Mucosa of rectum (tissue), 2 donors: ENCODE results near the gene PDIK1L.
A peak's percentile ranks its signal among the peaks of the same experiment; 100 is the strongest.
"Not testable (repeated sequence)": the region's sequence is repeated elsewhere in the genome, so short reads cannot be mapped to it uniquely, and the experiment has no call there.

Experiments used
- H3K27ac ChIP-seq, 2 donors: one replicate each; pipeline ENCODE4 v1.7.0; 2013; ENCODE audit warnings: inconsistent platforms in 2 of 2, low read depth in 2 of 2, low read length in 2 of 2
- H3K27me3 ChIP-seq, 2 donors: one replicate each; pipeline ENCODE4 v1.7.0; 2013; ENCODE audit warnings: low read length in 2 of 2; ENCODE audit not compliant: control insufficient read depth in 2 of 2, insufficient read depth in 2 of 2
- H3K36me3 ChIP-seq, 2 donors: one replicate each; pipeline ENCODE4 v1.7.0; 2013; ENCODE audit warnings: low read length in 2 of 2; ENCODE audit not compliant: control insufficient read depth in 2 of 2, insufficient read depth in 2 of 2
- H3K4me1 ChIP-seq, 2 donors: one replicate each; pipeline ENCODE4 v1.7.0; 2013; ENCODE audit warnings: low read length in 2 of 2, mild to moderate bottlenecking in 1 of 2; ENCODE audit not compliant: control insufficient read depth in 2 of 2, insufficient read depth in 2 of 2
- H3K4me3 ChIP-seq, 2 donors: one replicate each; pipeline ENCODE4 v1.7.0; 2013; ENCODE audit warnings: low read length in 2 of 2
- H3K9ac ChIP-seq, 2 donors: one replicate each; pipeline ENCODE4 v1.7.0; 2013; ENCODE audit warnings: low read length in 2 of 2, low read depth in 1 of 2, mild to moderate bottlenecking in 1 of 2
- H3K9me3 ChIP-seq, 2 donors: one replicate each; pipeline ENCODE4 v1.7.0; 2013; ENCODE audit warnings: low read length in 2 of 2; ENCODE audit not compliant: control insufficient read depth in 2 of 2
- donor health status: healthy.
- donor health status: Normal muscosa, but diverticular disease.

Gene PDIK1L

GRCh38 chr1:26099780-26100179, 11.8 kb upstream of the PDIK1L start:
- H3K4me3 ChIP-seq = no peak overlapping the region
- H3K36me3 ChIP-seq = no peaks in the 10 kb centered on the region
- no peaks in the 10 kb centered on the region for H3K9me3 ChIP-seq
- no peak overlapping the region for H3K27ac ChIP-seq
- peaks cover 0 to 4% of the 10 kb centered on the region in 2 donors for H3K27me3 ChIP-seq
- H3K4me1 ChIP-seq = no peaks in the 10 kb centered on the region
- no peak overlapping the region for H3K9ac ChIP-seq

DNA sequence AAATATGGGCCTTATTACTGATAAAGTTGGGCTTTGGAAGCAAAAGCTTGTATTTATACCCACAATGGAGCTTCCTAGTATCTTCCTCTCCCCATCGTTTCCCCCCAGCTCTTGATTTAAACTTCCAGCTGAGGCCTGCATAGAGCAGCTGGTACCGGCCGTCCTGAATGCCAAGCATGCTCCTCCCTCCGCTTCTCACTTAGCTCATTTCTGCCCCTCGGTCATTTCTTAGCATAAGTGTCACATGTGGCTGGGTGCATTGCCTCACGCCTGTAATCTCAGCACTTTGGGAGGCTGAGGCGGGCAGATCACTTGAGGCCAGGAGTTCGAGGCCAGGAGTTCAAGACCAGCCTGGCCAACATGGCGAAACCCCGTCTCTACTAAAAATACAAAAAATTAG, 11.4 kb upstream of the PDIK1L start:
- not testable (repeated sequence) for H3K4me3 ChIP-seq, H3K27ac ChIP-seq, H3K36me3 ChIP-seq, H3K27me3 ChIP-seq, H3K9ac ChIP-seq, H3K9me3 ChIP-seq, H3K4me1 ChIP-seq

GRCh38 chr1:26102119-26102518, 9.5 kb upstream of the PDIK1L start:
- Histone ChIP-seq H3K4me1 (no peaks in the 10 kb centered on the region), H3K9ac (peak overlapping the region in 1 of 2 donors; percentile 8), H3K9me3 (no peaks in the 10 kb centered on the region), H3K4me3 (no peak overlapping the region), H3K27me3 (peaks cover 0 to 4% of the 10 kb centered on the region in 2 donors), H3K27ac (no peak overlapping the region), H3K36me3 (no peaks in the 10 kb centered on the region)

DNA sequence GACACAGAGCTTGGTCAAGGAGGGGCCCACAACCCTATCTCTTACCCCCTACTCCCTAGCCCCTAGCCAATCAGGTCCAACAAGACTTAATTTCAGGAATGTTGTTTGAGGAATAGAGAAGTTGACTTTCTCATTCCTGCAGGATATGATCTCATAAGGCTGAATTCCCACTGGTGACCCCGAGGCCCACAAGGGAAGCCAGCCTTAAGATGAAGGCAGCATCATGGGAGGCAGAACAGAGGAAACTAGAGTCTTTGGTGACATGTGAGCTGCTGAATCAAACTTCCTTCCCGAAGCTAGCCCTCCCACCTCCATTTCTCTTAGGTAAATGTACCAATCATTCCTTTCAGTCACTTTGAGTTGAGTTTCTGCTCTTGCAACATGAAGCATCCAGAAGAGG, 9.1 kb upstream of the PDIK1L start:
- no peak overlapping the region for H3K27ac ChIP-seq
- H3K4me1 ChIP-seq = no peaks in the 10 kb centered on the region
- H3K9me3 ChIP-seq = no peaks in the 10 kb centered on the region
- H3K4me3 ChIP-seq = no peak overlapping the region
- no peak overlapping the region for H3K9ac ChIP-seq
- no peaks in the 10 kb centered on the region for H3K36me3 ChIP-seq
- H3K27me3 ChIP-seq = peaks cover 0 to 4% of the 10 kb centered on the region in 2 donors

DNA sequence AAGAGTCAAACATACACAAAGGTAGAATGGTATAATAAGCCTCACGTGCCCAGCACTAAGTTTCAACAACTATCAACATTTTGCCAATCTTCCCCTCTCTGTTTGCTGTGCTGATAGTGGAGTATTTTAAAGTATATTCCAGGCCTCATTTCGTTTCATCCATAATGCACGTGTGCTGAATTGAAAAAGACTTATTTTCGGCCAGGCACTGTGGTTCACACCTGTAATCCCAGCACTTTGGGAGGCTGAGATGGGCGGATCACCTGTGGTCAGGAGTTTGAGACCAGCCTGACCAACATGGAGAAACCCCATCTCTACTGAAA, 6.4 kb upstream of the PDIK1L start:
- not testable (repeated sequence) for H3K4me3 ChIP-seq, H3K4me1 ChIP-seq, H3K9ac ChIP-seq, H3K27ac ChIP-seq, H3K36me3 ChIP-seq, H3K27me3 ChIP-seq, H3K9me3 ChIP-seq

- Histone ChIP-seq H3K9me3 (no peaks in the 10 kb centered on the region), H3K27ac (no peak overlapping the region), H3K36me3 (peaks cover 0 to 6% of the 10 kb centered on the region in 2 donors), H3K9ac (peak overlapping the region in 1 of 2 donors; percentile 83), H3K4me3 (peak overlapping the region in 1 of 2 donors; percentile 77), H3K4me1 (peaks cover 14 to 26% of the 10 kb centered on the region in 2 donors), H3K27me3 (no peaks in the 10 kb centered on the region)
Measured at GRCh38 chr1:26109229-26110164, 2.1 kb upstream of the PDIK1L start.

- peak overlapping the region; percentile 90 to 96 for H3K27ac ChIP-seq
- H3K27me3 ChIP-seq = no peaks in the 10 kb centered on the region
- peaks cover 2 to 10% of the 10 kb centered on the region in 2 donors for H3K36me3 ChIP-seq
- H3K9me3 ChIP-seq = no peaks in the 10 kb centered on the region
- peak overlapping the region; percentile 77 to 96 for H3K4me3 ChIP-seq
- peak overlapping the region; percentile 83 to 89 for H3K9ac ChIP-seq
- H3K4me1 ChIP-seq = peaks cover 17 to 33% of the 10 kb centered on the region in 2 donors
Measured at GRCh38 chr1:26110731-26111529, 694 bp upstream of the PDIK1L start.

DNA sequence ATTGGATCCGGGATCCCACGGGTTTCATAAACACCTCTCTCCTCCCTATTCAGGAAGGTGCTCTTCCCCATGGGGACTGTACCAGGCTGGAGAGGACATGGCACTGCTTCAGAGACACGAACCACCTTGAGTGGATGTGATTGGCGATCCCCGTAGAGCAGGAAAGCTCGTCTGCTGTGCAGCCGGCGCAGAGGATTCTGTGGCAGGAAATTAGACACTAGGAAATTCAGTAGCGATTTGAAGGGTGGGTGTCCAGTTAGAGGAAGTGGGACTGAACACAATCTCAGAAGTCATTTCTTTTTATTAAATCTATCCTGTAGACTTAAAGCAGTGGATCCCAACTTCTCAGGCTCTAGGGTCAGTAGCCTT, 767 bp downstream of the PDIK1L start:
- H3K4me3 ChIP-seq = peak overlapping the region; percentile 77 to 96
- H3K9ac ChIP-seq = peak overlapping the region; percentile 83 to 94
- H3K27me3 ChIP-seq = no peaks in the 10 kb centered on the region
- H3K4me1 ChIP-seq = peaks cover 17 to 33% of the 10 kb centered on the region in 2 donors
- H3K9me3 ChIP-seq = no peaks in the 10 kb centered on the region
- peaks cover 2 to 12% of the 10 kb centered on the region in 2 donors for H3K36me3 ChIP-seq
- H3K27ac ChIP-seq = peak overlapping the region; percentile 90 to 98

DNA sequence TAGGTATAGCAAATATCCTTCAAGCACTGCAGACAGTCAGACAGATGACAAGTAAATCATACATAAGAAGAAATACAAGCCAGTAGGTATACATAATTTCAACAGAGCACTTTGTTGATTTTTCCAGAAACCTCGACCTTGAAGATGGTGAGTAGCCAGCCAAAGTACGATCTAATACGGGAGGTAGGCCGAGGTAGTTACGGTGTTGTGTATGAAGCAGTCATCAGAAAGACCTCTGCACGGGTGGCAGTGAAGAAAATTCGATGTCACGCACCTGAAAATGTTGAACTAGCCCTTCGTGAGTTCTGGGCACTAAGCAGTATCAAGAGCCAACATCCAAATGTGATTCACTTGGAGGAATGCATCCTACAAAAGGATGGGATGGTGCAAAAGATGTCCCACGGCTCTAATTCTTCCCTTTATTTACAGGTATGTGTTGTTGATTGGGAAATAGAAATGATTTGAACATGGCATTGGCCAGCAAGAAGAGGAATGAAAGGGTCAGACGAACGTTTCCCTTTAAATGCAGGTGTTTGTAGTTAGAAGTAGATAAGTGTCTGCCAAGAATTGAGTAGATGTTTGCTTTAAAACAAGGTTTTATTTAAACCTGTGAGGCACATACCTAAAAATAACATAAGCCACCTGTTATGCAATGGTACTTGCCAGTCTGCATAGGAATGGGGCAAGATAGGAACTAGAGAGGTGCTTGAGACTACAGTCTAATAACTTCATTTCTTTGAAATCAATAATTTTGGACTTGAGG, 2.7 kb downstream of the PDIK1L start:
- Histone ChIP-seq H3K27me3 (no peaks in the 10 kb centered on the region), H3K36me3 (peaks cover 8 to 23% of the 10 kb centered on the region in 2 donors), H3K4me1 (peaks cover 17 to 33% of the 10 kb centered on the region in 2 donors), H3K9me3 (no peaks in the 10 kb centered on the region), H3K9ac (peak overlapping the region; percentile 20 to 69), H3K27ac (peak overlapping the region; percentile 62 to 72), H3K4me3 (peak overlapping the region in 1 of 2 donors; percentile 49)
